ENCODE results near the gene DYNC1H1.

DYNC1H1 gene

GRCh38 chr14:101950100-101950499 lies 14.3 kb upstream of the DYNC1H1 start:
- H3K9ac ChIP-seq (ENCODE audit: insufficient read length): no peak overlapping the region
- TF ChIP-seq POLR2AphosphoS5 (IDR thresholded peaks at IDR 0.05; ENCODE audit: borderline replicate concordance, low read depth, low read length): no peak
- TF ChIP-seq FOXP2 (optimal IDR thresholded peaks at IDR 0.05; ENCODE audit: control extremely low read depth, extremely low read length, insufficient read depth): no peak
- no peak for TF ChIP-seq EZH2 (IDR thresholded peaks at IDR 0.05)
- no peak for DNase-seq (ENCODE audit: low read depth, low spot score)
- H3K36me3 ChIP-seq (ENCODE audit: insufficient read depth, low read length): no peaks in the 10 kb centered on the region
- no peaks in the 10 kb centered on the region for H3K9me3 ChIP-seq (ENCODE audit: low read depth, low read length)
- H3K27ac ChIP-seq: no peak overlapping the region
- no peak overlapping the region for H3K4me3 ChIP-seq

GRCh38 chr14:101950516-101951215 lies 13.7 kb upstream of the DYNC1H1 start:
- TF ChIP-seq POLR2AphosphoS5 (IDR thresholded peaks at IDR 0.05; ENCODE audit: borderline replicate concordance, low read depth, low read length) (no peak), FOXP2 (optimal IDR thresholded peaks at IDR 0.05; ENCODE audit: control extremely low read depth, extremely low read length, insufficient read depth) (no peak)
- no peak overlapping the region for H3K27ac ChIP-seq
- no peaks in the 10 kb centered on the region for H3K9me3 ChIP-seq (ENCODE audit: low read depth, low read length)
- H3K4me3 ChIP-seq: no peak overlapping the region
- no peaks in the 10 kb centered on the region for H3K36me3 ChIP-seq (ENCODE audit: insufficient read depth, low read length)
- DNase-seq (ENCODE audit: low read depth, low spot score): no peak
- no peak overlapping the region for H3K9ac ChIP-seq (ENCODE audit: insufficient read length)

GRCh38 chr14:101953151-101953550 lies 11.2 kb upstream of the DYNC1H1 start:
- no peak overlapping the region for H3K4me3 ChIP-seq
- no peaks in the 10 kb centered on the region for H3K9me3 ChIP-seq (ENCODE audit: low read depth, low read length)
- no peak overlapping the region for H3K27ac ChIP-seq
- no peak for DNase-seq (ENCODE audit: low read depth, low spot score)
- no peak for TF ChIP-seq EZH2 (IDR thresholded peaks at IDR 0.05)
- no peak for TF ChIP-seq POLR2AphosphoS5 (IDR thresholded peaks at IDR 0.05; ENCODE audit: borderline replicate concordance, low read depth, low read length)
- no peak for TF ChIP-seq FOXP2 (optimal IDR thresholded peaks at IDR 0.05; ENCODE audit: control extremely low read depth, extremely low read length, insufficient read depth)
- no peaks in the 10 kb centered on the region for H3K36me3 ChIP-seq (ENCODE audit: insufficient read depth, low read length)
- no peak overlapping the region for H3K9ac ChIP-seq (ENCODE audit: insufficient read length)

- no peak for DNase-seq (ENCODE audit: low read depth, low spot score)
- no peak overlapping the region for H3K27ac ChIP-seq
- TF ChIP-seq POLR2AphosphoS5 (IDR thresholded peaks at IDR 0.05; ENCODE audit: borderline replicate concordance, low read depth, low read length) (no peak), FOXP2 (optimal IDR thresholded peaks at IDR 0.05; ENCODE audit: control extremely low read depth, extremely low read length, insufficient read depth) (no peak), EZH2 (IDR thresholded peaks at IDR 0.05) (no peak)
- H3K4me3 ChIP-seq: no peak overlapping the region
- no peaks in the 10 kb centered on the region for H3K9me3 ChIP-seq (ENCODE audit: low read depth, low read length)
- no peak overlapping the region for H3K9ac ChIP-seq (ENCODE audit: insufficient read length)
- no peaks in the 10 kb centered on the region for H3K36me3 ChIP-seq (ENCODE audit: insufficient read depth, low read length)
These were observed 9.9 kb upstream of the DYNC1H1 start for GRCh38 chr14:101954501-101954900.

- TF ChIP-seq FOXP2 (optimal IDR thresholded peaks at IDR 0.05; ENCODE audit: control extremely low read depth, extremely low read length, insufficient read depth) (no peak), POLR2AphosphoS5 (IDR thresholded peaks at IDR 0.05; ENCODE audit: borderline replicate concordance, low read depth, low read length) (no peak), EZH2 (IDR thresholded peaks at IDR 0.05) (no peak)
These were observed 8.6 kb upstream of the DYNC1H1 start for GRCh38 chr14:101955695-101956161.

GRCh38 chr14:101956179-101956885 lies 8.0 kb upstream of the DYNC1H1 start:
- no peaks in the 10 kb centered on the region for H3K9me3 ChIP-seq (ENCODE audit: low read depth, low read length)
- no peak for DNase-seq (ENCODE audit: low read depth, low spot score)
- no peak overlapping the region for H3K4me3 ChIP-seq
- no peaks in the 10 kb centered on the region for H3K36me3 ChIP-seq (ENCODE audit: insufficient read depth, low read length)
- TF ChIP-seq EZH2 (IDR thresholded peaks at IDR 0.05): no peak
- TF ChIP-seq POLR2AphosphoS5 (IDR thresholded peaks at IDR 0.05; ENCODE audit: borderline replicate concordance, low read depth, low read length): no peak
- no peak for TF ChIP-seq FOXP2 (optimal IDR thresholded peaks at IDR 0.05; ENCODE audit: control extremely low read depth, extremely low read length, insufficient read depth)
- no peak overlapping the region for H3K27ac ChIP-seq
- no peak overlapping the region for H3K9ac ChIP-seq (ENCODE audit: insufficient read length)

More at GRCh38 chr14:101955695-101956161, 8.6 kb upstream of the DYNC1H1 start:
- no peaks in the 10 kb centered on the region for H3K9me3 ChIP-seq (ENCODE audit: low read depth, low read length)
- no peak overlapping the region for H3K9ac ChIP-seq (ENCODE audit: insufficient read length)
- no peaks in the 10 kb centered on the region for H3K36me3 ChIP-seq (ENCODE audit: insufficient read depth, low read length)
- no peak for DNase-seq (ENCODE audit: low read depth, low spot score)
- H3K4me3 ChIP-seq: no peak overlapping the region
- H3K27ac ChIP-seq: no peak overlapping the region

- Histone ChIP-seq H3K4me3 (no peak overlapping the region), H3K36me3 (ENCODE audit: insufficient read depth, low read length) (no peaks in the 10 kb centered on the region), H3K9ac (ENCODE audit: insufficient read length) (no peak overlapping the region), H3K27ac (no peak overlapping the region), H3K9me3 (ENCODE audit: low read depth, low read length) (no peaks in the 10 kb centered on the region)
- no peak for DNase-seq (ENCODE audit: low read depth, low spot score)
- TF ChIP-seq POLR2AphosphoS5 (IDR thresholded peaks at IDR 0.05; ENCODE audit: borderline replicate concordance, low read depth, low read length) (no peak), FOXP2 (optimal IDR thresholded peaks at IDR 0.05; ENCODE audit: control extremely low read depth, extremely low read length, insufficient read depth) (no peak)
These were observed 6.8 kb upstream of the DYNC1H1 start for GRCh38 chr14:101957406-101958234.

Data from SK-N-MC (cell line).